Suprapubic skin (tissue), 4 donors: ENCODE results near the gene OR52M1.

Experiments used
- EP300 ChIP-seq: sonication (generic); formaldehyde crosslinking; IDR thresholded peaks from one replicate; pipeline ENCODE4 v1.6.1; 2017; ENCODE audit warnings: antibody characterized with exemption
- POLR2A ChIP-seq, 2 donors: fragments of 450-650 bp; IDR thresholded peaks; one replicate each; pipeline ENCODE4 v1.6.1; 2017; ENCODE audit warnings: antibody characterized with exemption in 2 of 2, mild to moderate bottlenecking in 2 of 2, moderate library complexity in 2 of 2
- POLR2AphosphoS5 ChIP-seq, 3 donors: sonication (generic); formaldehyde crosslinking; IDR thresholded peaks; one replicate each; pipeline ENCODE4 v1.6.1; 2017; ENCODE audit warnings: antibody characterized with exemption in 3 of 3
- TF ChIP-seq, protein P1 (sequence below), 2 donors: fragments of 200-600 bp in 1 of 2; fragments of 450-650 bp in 1 of 2; sonication (generic) in 1 of 2; IDR thresholded peaks; one replicate each; pipeline ENCODE4 v1.5.1; 2016 to 2019; ENCODE audit warnings: antibody characterized with exemption in 2 of 2, mild to moderate bottlenecking in 1 of 2, moderate library complexity in 1 of 2

- TF ChIP-seq, protein P1, sequence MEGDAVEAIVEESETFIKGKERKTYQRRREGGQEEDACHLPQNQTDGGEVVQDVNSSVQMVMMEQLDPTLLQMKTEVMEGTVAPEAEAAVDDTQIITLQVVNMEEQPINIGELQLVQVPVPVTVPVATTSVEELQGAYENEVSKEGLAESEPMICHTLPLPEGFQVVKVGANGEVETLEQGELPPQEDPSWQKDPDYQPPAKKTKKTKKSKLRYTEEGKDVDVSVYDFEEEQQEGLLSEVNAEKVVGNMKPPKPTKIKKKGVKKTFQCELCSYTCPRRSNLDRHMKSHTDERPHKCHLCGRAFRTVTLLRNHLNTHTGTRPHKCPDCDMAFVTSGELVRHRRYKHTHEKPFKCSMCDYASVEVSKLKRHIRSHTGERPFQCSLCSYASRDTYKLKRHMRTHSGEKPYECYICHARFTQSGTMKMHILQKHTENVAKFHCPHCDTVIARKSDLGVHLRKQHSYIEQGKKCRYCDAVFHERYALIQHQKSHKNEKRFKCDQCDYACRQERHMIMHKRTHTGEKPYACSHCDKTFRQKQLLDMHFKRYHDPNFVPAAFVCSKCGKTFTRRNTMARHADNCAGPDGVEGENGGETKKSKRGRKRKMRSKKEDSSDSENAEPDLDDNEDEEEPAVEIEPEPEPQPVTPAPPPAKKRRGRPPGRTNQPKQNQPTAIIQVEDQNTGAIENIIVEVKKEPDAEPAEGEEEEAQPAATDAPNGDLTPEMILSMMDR (IDR thresholded peaks at IDR 0.05): no peak
- TF ChIP-seq POLR2A (IDR thresholded peaks at IDR 0.05): no peak
- no peak for TF ChIP-seq POLR2AphosphoS5 (IDR thresholded peaks at IDR 0.05)
- no peak for TF ChIP-seq EP300
These were observed 35.1 kb downstream of the OR52M1 start for GRCh38 chr11:4580124-4580523.
